Measurements from ENCODE around the gene ADAM15. TPM values are rescaled to one million over a fixed set of nuclear protein-coding genes. Genes with fewer than 3 reads are reported as not detected.
A peak's percentile ranks its signal among the peaks of the same experiment; 100 is the strongest.

ADAM15 gene
- 41.7 TPM for total RNA-seq (2021; ENCODE audit: unreplicated experiment)
- polyA plus RNA-seq (2012; ENCODE audit: insufficient read length) = 45.7 TPM
- percentile 42 among the genes with signal in this experiment for Bru-seq, nascent RNA
- BruChase-seq, experiment 1, labeled RNA remaining after a 2-hour chase = percentile 55 among the genes with signal in this experiment
- BruChase-seq, experiment 2, labeled RNA remaining after a 6-hour chase = percentile 53 among the genes with signal in this experiment
- long read RNA-seq, transcript ADAM15-201 (21 exons, 2,799 nt) = major isoform, 6 of 32 reads
- long read RNA-seq, partial matches to known transcripts = 14 of 32 reads
- long read RNA-seq, other reads (novel, unspliced or antisense) = 8 of 32 reads

DNA sequence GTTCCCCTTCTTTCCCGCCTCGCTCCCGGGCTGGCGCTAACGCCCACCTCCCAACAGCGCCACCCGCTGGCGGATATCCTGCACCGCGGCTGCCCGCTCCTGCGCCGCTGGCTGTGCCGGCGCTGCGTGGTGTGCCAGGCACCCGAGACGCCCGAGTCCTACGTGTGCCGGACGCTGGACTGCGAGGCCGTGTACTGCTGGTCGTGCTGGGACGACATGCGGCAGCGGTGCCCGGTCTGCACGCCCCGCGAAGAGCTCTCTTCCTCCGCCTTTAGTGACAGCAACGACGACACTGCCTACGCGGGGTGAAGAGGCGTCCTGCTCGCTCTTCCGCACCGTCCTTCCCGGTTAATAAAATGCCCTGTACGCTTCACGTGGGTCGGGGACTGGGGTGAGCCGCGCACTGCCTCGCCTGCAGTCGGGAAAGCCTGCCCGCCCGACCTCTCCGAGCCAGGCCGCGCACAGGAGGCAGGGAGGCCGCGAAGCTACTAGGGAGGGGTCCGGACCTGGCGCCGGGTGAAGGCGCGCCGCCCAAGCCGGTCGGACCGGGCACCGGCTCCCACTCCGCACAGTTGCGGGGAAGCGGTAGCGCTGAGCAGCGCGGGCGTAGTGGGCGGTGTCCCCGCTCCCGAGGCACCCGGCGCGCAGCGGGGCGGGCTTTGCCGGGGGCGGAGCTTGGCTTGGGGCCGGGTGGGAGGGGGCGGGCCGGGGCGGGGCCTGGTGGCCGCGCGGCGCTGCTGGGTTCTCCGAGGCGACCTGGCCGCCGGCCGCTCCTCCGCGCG, at the start of gene ADAM15:
TSS of gene ADAM15 (plus strand) at position 757 of the 782 bp plus-strand sequence. CDS start 71 bp downstream, outside the sequence.
- Histone ChIP-seq H3K4me1 (ENCODE audit: control insufficient read depth, insufficient read depth, low read length) (peaks cover 14% of the 10 kb centered on the region), H3K27me3 (ENCODE audit: control insufficient read depth, insufficient read depth, low read length) (no peaks in the 10 kb centered on the region), H3K36me3 (ENCODE audit: control insufficient read depth, insufficient read depth, low read length) (peaks cover 2% of the 10 kb centered on the region; the same call in 1 of the 2 replicates), H3K27ac (ENCODE audit: low read length) (peak within 1 kb of the TSS; percentile 77), H3K4me3 (ENCODE audit: low read depth in 2 of 2, low read length in 2 of 2) (peak within 1 kb of the TSS; percentile 69 to 74), H3K9me3 (ENCODE audit: control insufficient read depth, insufficient read depth, low read depth, low read length) (no peaks in the 10 kb centered on the region)
- in situ Hi-C loops (cut with HindIII; ENCODE audit: low pct_unique_long_range_greater_than_20kb, low sequenced_read_pairs) = no loop called here
- BruUV-seq (replicated peaks) = no TSS peak
- no peak for DNase-seq (ENCODE audit: low read depth, low spot score)
- intact Hi-C loops (cut with micrococcal nuclease; ENCODE audit: unreplicated experiment) = no loop called here
- peak; percentile 43; the same call in 1 of the 2 replicates for TF ChIP-seq POLR2AphosphoS5 (IDR thresholded peaks at IDR 0.05; ENCODE audit: low read depth, low read length)
- no peak for TF ChIP-seq SIN3A (IDR thresholded peaks at IDR 0.05; ENCODE audit: borderline replicate concordance, insufficient read depth, low read depth, low read length)
- no peak for TF ChIP-seq TCF7L2 (IDR thresholded peaks at IDR 0.05; ENCODE audit: low read depth, low read length)
- TF ChIP-seq, protein P1, sequence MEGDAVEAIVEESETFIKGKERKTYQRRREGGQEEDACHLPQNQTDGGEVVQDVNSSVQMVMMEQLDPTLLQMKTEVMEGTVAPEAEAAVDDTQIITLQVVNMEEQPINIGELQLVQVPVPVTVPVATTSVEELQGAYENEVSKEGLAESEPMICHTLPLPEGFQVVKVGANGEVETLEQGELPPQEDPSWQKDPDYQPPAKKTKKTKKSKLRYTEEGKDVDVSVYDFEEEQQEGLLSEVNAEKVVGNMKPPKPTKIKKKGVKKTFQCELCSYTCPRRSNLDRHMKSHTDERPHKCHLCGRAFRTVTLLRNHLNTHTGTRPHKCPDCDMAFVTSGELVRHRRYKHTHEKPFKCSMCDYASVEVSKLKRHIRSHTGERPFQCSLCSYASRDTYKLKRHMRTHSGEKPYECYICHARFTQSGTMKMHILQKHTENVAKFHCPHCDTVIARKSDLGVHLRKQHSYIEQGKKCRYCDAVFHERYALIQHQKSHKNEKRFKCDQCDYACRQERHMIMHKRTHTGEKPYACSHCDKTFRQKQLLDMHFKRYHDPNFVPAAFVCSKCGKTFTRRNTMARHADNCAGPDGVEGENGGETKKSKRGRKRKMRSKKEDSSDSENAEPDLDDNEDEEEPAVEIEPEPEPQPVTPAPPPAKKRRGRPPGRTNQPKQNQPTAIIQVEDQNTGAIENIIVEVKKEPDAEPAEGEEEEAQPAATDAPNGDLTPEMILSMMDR (IDR thresholded peaks at IDR 0.05) = peak; percentile 97
- TF ChIP-seq REST (IDR thresholded peaks at IDR 0.05; ENCODE audit: insufficient read depth in 1 of 2, low read depth in 2 of 2, low read length in 1 of 2) = 0 out of 4 replicates have a peak, but pooled peaks of 1 of the 2 experiments have one; percentile 56
- ATAC-seq = peak; percentile 88
- CTCF ChIA-PET = interaction anchor here (0.6 to 1.6 kb wide), 10 partner anchors 9 to 491 kb away, joined by 3 to 11 read pairs (median 3); no protein-coding TSS in a partner anchor
- POLR2A ChIA-PET = no interaction called here

DNA sequence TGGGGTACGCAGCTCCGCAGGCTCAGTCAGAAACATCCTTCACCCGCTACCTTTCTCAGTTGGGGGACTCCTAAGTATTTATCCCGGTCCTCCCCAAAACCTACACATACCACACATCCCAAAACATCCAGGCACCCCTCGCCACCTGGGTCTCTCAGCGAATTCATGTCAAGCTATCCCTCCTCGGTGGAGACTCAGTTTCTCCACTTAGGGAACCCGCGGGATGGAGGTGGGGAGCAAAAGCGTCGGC, 49.8 kb upstream of the ADAM15 start:
- ATAC-seq = peak; percentile 4; the same call in 1 of the 2 replicates
- H3K27me3 ChIP-seq (ENCODE audit: control insufficient read depth, insufficient read depth, low read length) = no peaks in the 10 kb centered on the region
- CTCF ChIA-PET = interaction anchor here (0.7 to 1.8 kb wide), 2 partner anchors 16 to 165 kb away, joined by 3 to 6 read pairs; no protein-coding TSS in a partner anchor
- intact Hi-C loops (cut with micrococcal nuclease; ENCODE audit: unreplicated experiment) = loop anchor here (5.0 kb wide), 1 partner anchor 274 kb away; no protein-coding TSS in a partner anchor
- DNase-seq (ENCODE audit: low read depth, low spot score) = no peak
- no peaks in the 10 kb centered on the region for H3K9me3 ChIP-seq (ENCODE audit: control insufficient read depth, insufficient read depth, low read depth, low read length)
- peaks cover 3% of the 10 kb centered on the region; the same call in 1 of the 2 replicates for H3K36me3 ChIP-seq (ENCODE audit: control insufficient read depth, insufficient read depth, low read length)
- H3K4me1 ChIP-seq (ENCODE audit: control insufficient read depth, insufficient read depth, low read length) = peaks cover 29% of the 10 kb centered on the region
- BruUV-seq (replicated peaks) = TSS peak; percentile 81
- TF ChIP-seq REST (IDR thresholded peaks at IDR 0.05; ENCODE audit: insufficient read depth in 1 of 2, low read depth in 2 of 2, low read length in 1 of 2) (no peak), SIN3A (IDR thresholded peaks at IDR 0.05; ENCODE audit: borderline replicate concordance, insufficient read depth, low read depth, low read length) (no peak), TCF7L2 (IDR thresholded peaks at IDR 0.05; ENCODE audit: low read depth, low read length) (no peak), POLR2AphosphoS5 (IDR thresholded peaks at IDR 0.05; ENCODE audit: low read depth, low read length) (no peak)
- TF ChIP-seq, protein P1 (IDR thresholded peaks at IDR 0.05) = no peak
- H3K4me3 ChIP-seq (ENCODE audit: low read depth in 2 of 2, low read length in 2 of 2) = peak overlapping the region; percentile 69 to 74
- POLR2A ChIA-PET = interaction anchor here (0.7 kb wide), 1 partner anchor 27 kb away, joined by 3 read pairs; the partner anchor contains the start of gene CKS1B
- in situ Hi-C loops (cut with HindIII; ENCODE audit: low pct_unique_long_range_greater_than_20kb, low sequenced_read_pairs) = no loop called here
- H3K27ac ChIP-seq (ENCODE audit: low read length) = peak overlapping the region; percentile 94
